Gastroesophageal sphincter (tissue), 4 donors: ENCODE measurements around the gene NAIF1. TPM values are rescaled to one million over a fixed set of nuclear protein-coding genes. Genes with fewer than 3 reads are reported as not detected.
"Not testable (repeated sequence)": the region's sequence is repeated elsewhere in the genome, so short reads cannot be mapped to it uniquely, and the experiment has no call there.

Experiments used
- ATAC-seq: fragments of 150-250 bp; one replicate; pipeline ENCODE4 v1.9.1; 2016; ENCODE audit warnings: mild to moderate bottlenecking, moderate library complexity
- H3K27ac ChIP-seq, 4 donors: fragments of 200-600 bp; sonication (generic) in 3 of 4; 1 replicate in 3 of 4; 2 replicates in 1 of 4; pipeline ENCODE4 v1.5.1; 2016 to 2019
- H3K27me3 ChIP-seq: fragments of 200-600 bp; sonication (generic); one replicate; pipeline ENCODE4 v1.5.1; 2019
- H3K36me3 ChIP-seq, 2 donors: fragments of 200-600 bp; sonication (generic); one replicate each; pipeline ENCODE4 v1.5.1; 2019; ENCODE audit warnings: control low read depth in 1 of 2
- H3K4me1 ChIP-seq, 3 donors: fragments of 200-600 bp; sonication (generic); 1 replicate in 2 of 3; 2 replicates in 1 of 3; pipeline ENCODE4 v1.5.1; 2016 to 2019; ENCODE audit warnings: control low read depth in 2 of 3
- H3K4me3 ChIP-seq, 2 donors: fragments of 200-600 bp; sonication (generic); one replicate each; pipeline ENCODE4 v1.5.1; 2019; ENCODE audit warnings: mild to moderate bottlenecking in 1 of 2, moderate library complexity in 1 of 2
- H3K9me3 ChIP-seq, 3 donors: fragments of 200-600 bp; sonication (generic); one replicate each; pipeline ENCODE4 v1.5.1; 2017 to 2019; ENCODE audit warnings: control low read depth in 2 of 3
- EP300 ChIP-seq: sonication (generic); formaldehyde crosslinking; IDR thresholded peaks from one replicate; pipeline ENCODE4 v1.6.1; 2017; ENCODE audit warnings: antibody characterized with exemption, mild to moderate bottlenecking
- POLR2A ChIP-seq, 2 donors: fragments of 450-650 bp; IDR thresholded peaks; one replicate each; pipeline ENCODE4 v1.6.1; 2017; ENCODE audit warnings: antibody characterized with exemption in 2 of 2, mild to moderate bottlenecking in 2 of 2, moderate library complexity in 1 of 2
- POLR2AphosphoS5 ChIP-seq: sonication (generic); formaldehyde crosslinking; IDR thresholded peaks from one replicate; pipeline ENCODE4 v1.6.1; 2017; ENCODE audit warnings: antibody characterized with exemption
- WGBS, 2 donors: methylation state at CpG; one replicate each; pipeline ENCODE4 v1.1.5; 2018; ENCODE audit warnings: low coverage in 1 of 2; 5-methylcytosine and 5-hydroxymethylcytosine counted together
- total RNA-seq, 4 donors: library from RNA; depleted of rRNA; stranded (reverse); fragments of >200 nt; gene quantifications; one replicate each; pipeline ENCODE4 v1.1.0, GENCODE V29; 2016
- TF ChIP-seq, protein P1 (sequence below), 4 experiments: fragments of 200-600 bp in 2 of 4; fragments of 450-650 bp in 2 of 4; sonication (generic) in 1 of 4; IDR thresholded peaks; one replicate each; pipeline ENCODE4 v1.5.1; 2017 to 2019; ENCODE audit warnings: antibody characterized with exemption in 4 of 4, mild to moderate bottlenecking in 2 of 4, moderate library complexity in 2 of 4

The NAIF1 gene
- total RNA-seq, 4 donors from 2014 or later: 5.3 to 11.4 (median 8.6) TPM

DNA sequence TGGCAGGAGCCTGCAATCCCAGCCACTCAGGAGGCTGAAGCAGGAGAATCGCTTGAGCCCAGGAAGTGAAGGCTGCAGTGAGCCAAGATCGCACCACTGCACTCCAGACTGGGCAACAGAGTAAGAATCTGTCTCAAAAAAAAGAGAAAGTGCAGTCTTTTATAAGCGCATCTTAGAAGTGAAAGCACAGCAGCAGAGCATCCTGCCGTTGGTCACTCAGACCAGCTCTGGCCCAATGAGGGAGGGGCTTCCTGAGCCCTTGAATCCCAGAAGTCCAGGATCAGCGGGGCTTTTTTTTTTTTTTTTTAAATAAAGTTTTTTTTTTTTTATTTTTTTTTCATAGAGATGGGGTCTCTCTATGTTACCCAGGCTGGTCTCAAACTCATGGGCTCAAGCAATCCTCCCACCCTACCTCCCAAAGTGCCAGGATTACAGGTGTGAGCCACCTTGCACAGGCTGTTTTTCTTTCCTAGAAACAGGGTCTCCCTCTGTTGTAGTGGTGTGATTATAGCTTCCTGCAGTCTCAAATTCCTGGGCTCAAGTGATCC is 42.3 kb downstream of the NAIF1 start:
- ATAC-seq: no peak
- TF ChIP-seq POLR2AphosphoS5 (no peak), EP300 (no peak), POLR2A (IDR thresholded peaks at IDR 0.05) (no peak)
- TF ChIP-seq, protein P1, sequence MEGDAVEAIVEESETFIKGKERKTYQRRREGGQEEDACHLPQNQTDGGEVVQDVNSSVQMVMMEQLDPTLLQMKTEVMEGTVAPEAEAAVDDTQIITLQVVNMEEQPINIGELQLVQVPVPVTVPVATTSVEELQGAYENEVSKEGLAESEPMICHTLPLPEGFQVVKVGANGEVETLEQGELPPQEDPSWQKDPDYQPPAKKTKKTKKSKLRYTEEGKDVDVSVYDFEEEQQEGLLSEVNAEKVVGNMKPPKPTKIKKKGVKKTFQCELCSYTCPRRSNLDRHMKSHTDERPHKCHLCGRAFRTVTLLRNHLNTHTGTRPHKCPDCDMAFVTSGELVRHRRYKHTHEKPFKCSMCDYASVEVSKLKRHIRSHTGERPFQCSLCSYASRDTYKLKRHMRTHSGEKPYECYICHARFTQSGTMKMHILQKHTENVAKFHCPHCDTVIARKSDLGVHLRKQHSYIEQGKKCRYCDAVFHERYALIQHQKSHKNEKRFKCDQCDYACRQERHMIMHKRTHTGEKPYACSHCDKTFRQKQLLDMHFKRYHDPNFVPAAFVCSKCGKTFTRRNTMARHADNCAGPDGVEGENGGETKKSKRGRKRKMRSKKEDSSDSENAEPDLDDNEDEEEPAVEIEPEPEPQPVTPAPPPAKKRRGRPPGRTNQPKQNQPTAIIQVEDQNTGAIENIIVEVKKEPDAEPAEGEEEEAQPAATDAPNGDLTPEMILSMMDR (IDR thresholded peaks at IDR 0.05): no peak
- Histone ChIP-seq H3K4me1 (no peaks in the 10 kb centered on the region), H3K9me3 (no peaks in the 10 kb centered on the region), H3K27me3 (no peaks in the 10 kb centered on the region), H3K27ac (no peak overlapping the region), H3K36me3 (no peaks in the 10 kb centered on the region), H3K4me3 (no peak overlapping the region)
- 75 to 88% methylated on average over 5 of the region's 5 CpGs for WGBS, 2 donors

DNA sequence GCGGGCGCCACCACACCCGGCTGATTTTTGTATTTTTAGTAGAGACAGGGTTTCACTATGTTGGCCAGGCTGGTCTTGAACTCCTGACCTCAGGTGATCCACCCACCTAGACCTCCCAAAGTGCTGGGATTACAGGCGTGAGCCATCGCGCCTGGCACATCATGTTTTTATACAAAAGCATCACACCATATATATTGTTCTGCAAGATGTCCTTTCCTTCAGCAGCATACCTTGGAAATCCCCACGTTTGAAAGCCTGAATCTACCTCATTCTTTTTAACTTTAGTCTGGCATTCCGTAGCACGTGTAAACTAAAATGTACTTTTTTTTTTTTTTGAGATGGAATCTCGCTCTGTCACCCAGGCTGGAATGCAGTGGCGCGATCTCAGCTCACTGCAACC is 43.4 kb downstream of the NAIF1 start:
- not testable (repeated sequence) for H3K4me1 ChIP-seq, H3K27ac ChIP-seq, H3K36me3 ChIP-seq, ATAC-seq, H3K4me3 ChIP-seq, H3K9me3 ChIP-seq, H3K27me3 ChIP-seq
- 67 to 79% methylated on average over 7 to 11 of the region's 12 CpGs for WGBS, 2 donors

DNA sequence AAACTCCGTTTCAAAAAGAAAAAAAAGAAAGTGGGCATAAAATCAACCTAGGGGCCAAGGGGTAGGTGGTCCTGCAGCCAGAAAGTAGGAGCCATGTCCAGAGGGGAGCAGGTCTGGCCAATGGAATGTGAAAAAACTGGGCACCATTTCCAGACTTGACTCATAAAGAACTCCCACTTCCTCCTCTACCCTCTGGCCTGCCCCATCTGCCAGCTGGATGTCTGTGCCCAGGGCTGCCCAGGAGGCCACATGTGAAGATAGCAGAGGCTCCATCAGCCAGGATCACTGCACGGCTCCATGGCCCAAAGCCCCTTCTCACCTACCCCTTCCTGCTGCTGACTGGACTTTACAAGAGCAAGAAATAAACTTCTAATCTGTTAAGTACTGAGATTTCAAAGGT is 44.2 kb downstream of the NAIF1 start:
- no peaks in the 10 kb centered on the region for H3K27me3 ChIP-seq
- 64% methylated on average over 2 of the region's 2 CpGs; no CpG with 5 or more reads in 1 of the 2 donors for WGBS, 2 donors
- H3K9me3 ChIP-seq: no peaks in the 10 kb centered on the region
- no peak overlapping the region for H3K27ac ChIP-seq
- TF ChIP-seq, protein P1 (IDR thresholded peaks at IDR 0.05): no peak
- no peak for TF ChIP-seq EP300
- TF ChIP-seq POLR2A (IDR thresholded peaks at IDR 0.05): no peak
- no peak for TF ChIP-seq POLR2AphosphoS5
- no peak overlapping the region for H3K4me3 ChIP-seq
- H3K36me3 ChIP-seq: no peaks in the 10 kb centered on the region
- no peak for ATAC-seq
- H3K4me1 ChIP-seq: no peaks in the 10 kb centered on the region

DNA sequence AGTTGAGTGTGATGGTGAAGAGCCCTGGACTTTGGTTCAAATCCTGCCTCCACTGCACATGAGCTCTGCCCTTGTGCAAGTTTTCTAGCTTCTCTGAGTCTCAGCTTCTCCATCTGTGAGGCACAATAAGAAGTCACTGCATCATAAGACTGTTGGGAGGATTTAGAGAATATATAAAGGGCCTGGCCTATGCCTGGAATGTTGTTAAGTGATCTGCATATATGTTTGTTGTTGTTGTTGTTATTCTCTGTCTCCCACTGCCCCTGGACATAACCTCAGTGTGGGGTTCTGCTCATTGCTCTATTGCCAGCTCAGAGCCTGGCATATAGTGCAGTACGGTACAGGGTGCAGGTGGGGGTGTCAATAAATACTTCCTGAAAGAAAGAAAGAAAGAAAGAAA is 46.0 kb downstream of the NAIF1 start:
- TF ChIP-seq POLR2A (IDR thresholded peaks at IDR 0.05): no peak
- no peak for TF ChIP-seq POLR2AphosphoS5
- no peak for TF ChIP-seq EP300
- TF ChIP-seq, protein P1 (IDR thresholded peaks at IDR 0.05): no peak
- ATAC-seq: no peak
- H3K4me3 ChIP-seq: no peak overlapping the region
- no peaks in the 10 kb centered on the region for H3K4me1 ChIP-seq
- H3K9me3 ChIP-seq: no peaks in the 10 kb centered on the region
- 100% methylated on average over 1 of the region's 1 CpG; no CpG with 5 or more reads in 1 of the 2 donors for WGBS, 2 donors
- no peak overlapping the region for H3K27ac ChIP-seq
- no peaks in the 10 kb centered on the region for H3K36me3 ChIP-seq
- no peaks in the 10 kb centered on the region for H3K27me3 ChIP-seq

DNA sequence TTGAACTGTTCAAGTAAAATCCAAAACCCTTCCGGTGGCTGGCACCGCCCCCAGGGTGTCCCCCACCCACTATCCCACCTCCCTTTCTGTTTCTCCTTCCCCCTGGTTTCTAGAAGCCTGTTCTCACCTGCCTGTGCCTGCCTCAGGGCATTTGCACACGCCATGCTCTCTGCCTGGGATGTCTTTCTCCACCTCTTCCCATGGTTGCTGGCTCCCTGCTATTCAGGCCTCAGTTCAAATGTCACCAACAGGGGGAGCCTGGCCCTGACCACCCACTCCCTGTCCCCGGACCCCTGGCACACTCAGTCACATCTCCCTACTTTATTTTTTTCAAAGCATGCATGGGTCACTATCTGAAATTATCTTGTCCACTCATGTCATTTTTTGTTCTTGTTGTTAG is 46.4 kb downstream of the NAIF1 start:
- WGBS, 2 donors: 77 to 100% methylated on average over 2 to 4 of the region's 4 CpGs
- no peak for ATAC-seq
- Histone ChIP-seq H3K9me3 (no peaks in the 10 kb centered on the region), H3K4me3 (no peak overlapping the region), H3K27me3 (no peaks in the 10 kb centered on the region), H3K27ac (no peak overlapping the region), H3K4me1 (no peaks in the 10 kb centered on the region), H3K36me3 (no peaks in the 10 kb centered on the region)
- TF ChIP-seq, protein P1 (IDR thresholded peaks at IDR 0.05): no peak
- TF ChIP-seq POLR2A (IDR thresholded peaks at IDR 0.05) (no peak), EP300 (no peak), POLR2AphosphoS5 (no peak)
